Mesothelial cell of epicardium (in vitro differentiated cells): ENCODE measurements around the gene MAK. TPM values are rescaled to one million over a fixed set of nuclear protein-coding genes. Genes with fewer than 3 reads are reported as not detected.
"Not testable (repeated sequence)": the region's sequence is repeated elsewhere in the genome, so short reads cannot be mapped to it uniquely, and the experiment has no call there.

Experiments used
- DNase-seq, 2 experiments: peaks; one replicate each; pipeline ENCODE4 v3.0.0; 2021; ENCODE audit warnings: low spot score in 2 of 2; ENCODE audit not compliant: unreplicated experiment in 2 of 2
- H3K27ac Mint-ChIP-seq: 2 replicates; pipeline ENCODE4 v1.8.0; 2021; ENCODE audit warnings: mixed read lengths
- H3K27me3 Mint-ChIP-seq: 2 replicates; pipeline ENCODE4 v1.8.0; 2021; ENCODE audit warnings: low read depth, mixed read lengths
- H3K36me3 Mint-ChIP-seq: 2 replicates; pipeline ENCODE4 v1.8.0; 2021; ENCODE audit warnings: mixed read lengths
- H3K4me1 Mint-ChIP-seq: 2 replicates; pipeline ENCODE4 v1.8.0; 2021; ENCODE audit warnings: mixed read lengths
- H3K4me3 Mint-ChIP-seq: 2 replicates; pipeline ENCODE4 v1.8.0; 2021; ENCODE audit warnings: mild to moderate bottlenecking, moderate library complexity, mixed read lengths
- H3K9me3 Mint-ChIP-seq: 2 replicates; pipeline ENCODE4 v1.8.0; 2021; ENCODE audit warnings: mixed read lengths
- CTCF ChIP-seq: fragments of 200-600 bp; sonication (generic); IDR thresholded peaks from one replicate; pipeline ENCODE4 v1.5.0; 2021; ENCODE audit warnings: antibody characterized with exemption; ENCODE audit not compliant: unreplicated experiment
- total RNA-seq: library from RNA; stranded (reverse); gene quantifications from 3 replicates; pipeline ENCODE4 v1.2.1, GENCODE V29; 2021

The MAK gene
- total RNA-seq, 1 donor from 2014 or later, result 0.25 TPM

GRCh38 chr6:10874207-10874606 lies 35.9 kb upstream of the MAK start:
- no peak overlapping the region for H3K27ac Mint-ChIP-seq
- peaks cover 18% of the 10 kb centered on the region for H3K27me3 Mint-ChIP-seq
- peaks cover 5% of the 10 kb centered on the region for H3K4me1 Mint-ChIP-seq
- H3K4me3 Mint-ChIP-seq, result no peak overlapping the region
- no peak for TF ChIP-seq CTCF
- DNase-seq, result no peak
- no peaks in the 10 kb centered on the region for H3K9me3 Mint-ChIP-seq
- no peaks in the 10 kb centered on the region for H3K36me3 Mint-ChIP-seq

- Mint-ChIP-seq H3K27me3 (peaks cover 11% of the 10 kb centered on the region), H3K27ac (no peak overlapping the region), H3K4me3 (no peak overlapping the region), H3K36me3 (no peaks in the 10 kb centered on the region), H3K9me3 (no peaks in the 10 kb centered on the region), H3K4me1 (peaks cover 5% of the 10 kb centered on the region)
- TF ChIP-seq CTCF, result no peak
- no peak for DNase-seq
These were observed 35.0 kb upstream of the MAK start for GRCh38 chr6:10873374-10873773.

GRCh38 chr6:10867952-10868351 lies 29.6 kb upstream of the MAK start:
- Mint-ChIP-seq H3K9me3 (no peaks in the 10 kb centered on the region), H3K4me1 (no peaks in the 10 kb centered on the region), H3K4me3 (no peak overlapping the region), H3K27ac (no peak overlapping the region), H3K27me3 (no peaks in the 10 kb centered on the region), H3K36me3 (no peaks in the 10 kb centered on the region)
- DNase-seq, result no peak
- TF ChIP-seq CTCF, result no peak

GRCh38 chr6:10866709-10867108 lies 28.4 kb upstream of the MAK start:
- H3K4me1 Mint-ChIP-seq, H3K4me3 Mint-ChIP-seq, DNase-seq, H3K9me3 Mint-ChIP-seq, H3K27me3 Mint-ChIP-seq, H3K27ac Mint-ChIP-seq, H3K36me3 Mint-ChIP-seq: not testable (repeated sequence)

- not testable (repeated sequence) for DNase-seq, H3K36me3 Mint-ChIP-seq, H3K4me3 Mint-ChIP-seq, H3K27ac Mint-ChIP-seq, H3K27me3 Mint-ChIP-seq, H3K9me3 Mint-ChIP-seq, H3K4me1 Mint-ChIP-seq
These were observed 24.7 kb upstream of the MAK start for GRCh38 chr6:10863031-10863430.

- no peak overlapping the region for H3K4me3 Mint-ChIP-seq
- DNase-seq, result no peak
- H3K9me3 Mint-ChIP-seq, result no peaks in the 10 kb centered on the region
- no peaks in the 10 kb centered on the region for H3K4me1 Mint-ChIP-seq
- no peak overlapping the region for H3K27ac Mint-ChIP-seq
- H3K27me3 Mint-ChIP-seq, result no peaks in the 10 kb centered on the region
- no peaks in the 10 kb centered on the region for H3K36me3 Mint-ChIP-seq
- TF ChIP-seq CTCF, result no peak
These were observed 24.0 kb upstream of the MAK start for GRCh38 chr6:10862361-10862760.

- TF ChIP-seq CTCF, result no peak
- no peak for DNase-seq
- Mint-ChIP-seq H3K4me3 (no peak overlapping the region), H3K27me3 (no peaks in the 10 kb centered on the region), H3K36me3 (no peaks in the 10 kb centered on the region), H3K9me3 (no peaks in the 10 kb centered on the region), H3K4me1 (no peaks in the 10 kb centered on the region), H3K27ac (no peak overlapping the region)
These were observed 22.7 kb upstream of the MAK start for GRCh38 chr6:10861086-10861485.
